WTC11 (cell line): Measurements from ENCODE around the gene MRC2. TPM values are rescaled to one million over a fixed set of nuclear protein-coding genes. Genes with fewer than 3 reads are reported as not detected.

Source experiments
- CREM ChIP-seq: sonication (generic); formaldehyde crosslinking; IDR thresholded peaks from 2 replicates; pipeline ENCODE4 v1.8.1; 2022; ENCODE audit warnings: mild to moderate bottlenecking, missing genetic modification reagents, moderate library complexity
- ESRRA ChIP-seq: sonication (generic); formaldehyde crosslinking; IDR thresholded peaks from 2 replicates; pipeline ENCODE4 v1.8.1; 2022; ENCODE audit warnings: mild to moderate bottlenecking, missing genetic modification reagents, borderline replicate concordance
- GABPB1 ChIP-seq: sonication (generic); formaldehyde crosslinking; IDR thresholded peaks from 2 replicates; pipeline ENCODE4 v1.8.1; 2023; ENCODE audit warnings: mild to moderate bottlenecking, missing genetic modification reagents
- MYBL2 ChIP-seq: sonication (generic); formaldehyde crosslinking; IDR thresholded peaks from 2 replicates; pipeline ENCODE4 v1.8.1; 2023; ENCODE audit warnings: mild to moderate bottlenecking, moderate library complexity, missing genetic modification reagents
- NFYB ChIP-seq: sonication (generic); formaldehyde crosslinking; conservative IDR thresholded peaks from 2 replicates; pipeline ENCODE4 v1.8.0; 2022; ENCODE audit warnings: low read depth, missing genetic modification reagents
- RELA ChIP-seq: sonication (generic); formaldehyde crosslinking; IDR thresholded peaks from 2 replicates; pipeline ENCODE4 v1.8.1; 2022; ENCODE audit warnings: missing genetic modification reagents, mild to moderate bottlenecking, borderline replicate concordance
- RORB ChIP-seq: fragments of 250-450 bp; sonication (Bioruptor Pico); IDR thresholded peaks from 2 replicates; pipeline ENCODE4 v1.9.0; 2021; ENCODE audit warnings: mild to moderate bottlenecking
- SP1 ChIP-seq: sonication (generic); formaldehyde crosslinking; conservative IDR thresholded peaks from 2 replicates; pipeline ENCODE4 v1.8.1; 2022; ENCODE audit warnings: missing genetic modification reagents
- ZNF232 ChIP-seq: sonication (generic); formaldehyde crosslinking; IDR thresholded peaks from 2 replicates; pipeline ENCODE4 v1.8.0; 2022; ENCODE audit warnings: mild to moderate bottlenecking, missing genetic modification reagents
- ZNF317 ChIP-seq: sonication (generic); formaldehyde crosslinking; IDR thresholded peaks from 2 replicates; pipeline ENCODE4 v1.8.1; 2023; ENCODE audit warnings: low read depth, mild to moderate bottlenecking, moderate library complexity, missing genetic modification reagents, borderline replicate concordance
- ZNF416 ChIP-seq: fragments of 250-450 bp; sonication (Bioruptor Pico); IDR thresholded peaks from 2 replicates; pipeline ENCODE4 v1.9.0; 2021; ENCODE audit warnings: mild to moderate bottlenecking, inconsistent platforms
- total RNA-seq: library from RNA; stranded (reverse); gene quantifications from 3 replicates; pipeline ENCODE4 v1.2.3, GENCODE V29; 2021
- TF ChIP-seq, protein P1 (sequence below): sonication (generic); formaldehyde crosslinking; IDR thresholded peaks from 2 replicates; pipeline ENCODE4 v1.8.1; 2022; ENCODE audit warnings: low read depth, mild to moderate bottlenecking, moderate library complexity, missing genetic modification reagents, borderline replicate concordance
- TF ChIP-seq, protein P2 (sequence below): sonication (generic); formaldehyde crosslinking; IDR thresholded peaks from 2 replicates; pipeline ENCODE4 v1.8.0; 2023; ENCODE audit warnings: missing genetic modification reagents, mild to moderate bottlenecking, borderline replicate concordance
- TF ChIP-seq, protein P3 (sequence below): sonication (generic); formaldehyde crosslinking; IDR thresholded peaks from 2 replicates; pipeline ENCODE4 v1.8.1; 2023; ENCODE audit warnings: mild to moderate bottlenecking, missing genetic modification reagents, moderate library complexity
- TF ChIP-seq, protein P4 (sequence below): sonication (generic); formaldehyde crosslinking; IDR thresholded peaks from 2 replicates; pipeline ENCODE4 v1.8.1; 2022; ENCODE audit warnings: mild to moderate bottlenecking, moderate library complexity, missing genetic modification reagents
- TF ChIP-seq, protein P5 (sequence below): sonication (generic); formaldehyde crosslinking; IDR thresholded peaks from 2 replicates; pipeline ENCODE4 v1.8.0; 2022; ENCODE audit warnings: mild to moderate bottlenecking, missing genetic modification reagents
- TF ChIP-seq, protein P6 (sequence below): fragments of 250-450 bp; sonication (Bioruptor Pico); IDR thresholded peaks from 2 replicates; pipeline ENCODE4 v1.8.0; 2021; ENCODE audit warnings: mild to moderate bottlenecking
- TF ChIP-seq, protein P7 (sequence below): fragments of 250-450 bp; sonication (Bioruptor Pico); IDR thresholded peaks from 2 replicates; pipeline ENCODE4 v1.9.0; 2021; ENCODE audit warnings: mild to moderate bottlenecking
- TF ChIP-seq, protein P8 (sequence below): sonication (generic); formaldehyde crosslinking; IDR thresholded peaks from 2 replicates; pipeline ENCODE4 v1.8.1; 2022; ENCODE audit warnings: mild to moderate bottlenecking, missing genetic modification reagents, moderate library complexity, borderline replicate concordance

Gene MRC2
- total RNA-seq, 1 experiment from 2014 or later = 35.3 TPM

DNA sequence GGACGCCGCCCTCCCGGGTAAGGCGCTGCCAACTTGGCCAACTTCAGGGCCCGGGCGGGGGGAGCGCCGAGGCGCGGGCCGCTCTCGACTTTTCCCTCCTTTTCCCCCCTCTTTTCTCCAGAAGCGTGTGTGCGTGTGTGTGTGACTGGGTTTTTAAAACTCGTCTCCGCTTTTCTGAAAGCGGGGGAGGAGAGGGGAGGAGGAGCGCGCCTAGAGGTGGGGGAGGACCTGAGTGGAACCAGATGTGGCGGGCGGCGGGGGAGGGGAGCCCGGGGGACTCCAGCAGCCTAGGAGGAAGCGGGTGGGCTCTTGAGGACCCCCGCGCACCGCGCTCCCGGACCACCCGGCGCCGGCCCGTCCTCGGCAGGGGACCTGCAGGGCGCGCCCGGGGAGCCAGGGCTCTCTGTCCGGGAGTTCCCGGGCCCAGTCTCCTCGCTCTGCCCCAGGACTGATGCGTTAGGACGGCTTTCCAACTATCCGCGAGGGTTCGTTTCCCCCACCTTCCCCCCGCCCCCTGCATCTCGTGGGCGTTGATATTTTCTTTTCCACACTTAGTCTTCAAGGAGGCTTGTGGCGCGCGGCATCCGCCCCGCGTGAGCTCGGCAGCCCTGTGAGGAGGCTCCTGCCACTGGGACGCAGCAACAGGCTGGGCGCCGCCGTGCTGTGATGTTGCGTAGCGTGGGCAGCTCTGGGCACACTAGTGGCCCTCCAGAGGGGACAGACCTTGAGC is 599 bp downstream of the MRC2 start (continued):
- TF ChIP-seq, protein P1, sequence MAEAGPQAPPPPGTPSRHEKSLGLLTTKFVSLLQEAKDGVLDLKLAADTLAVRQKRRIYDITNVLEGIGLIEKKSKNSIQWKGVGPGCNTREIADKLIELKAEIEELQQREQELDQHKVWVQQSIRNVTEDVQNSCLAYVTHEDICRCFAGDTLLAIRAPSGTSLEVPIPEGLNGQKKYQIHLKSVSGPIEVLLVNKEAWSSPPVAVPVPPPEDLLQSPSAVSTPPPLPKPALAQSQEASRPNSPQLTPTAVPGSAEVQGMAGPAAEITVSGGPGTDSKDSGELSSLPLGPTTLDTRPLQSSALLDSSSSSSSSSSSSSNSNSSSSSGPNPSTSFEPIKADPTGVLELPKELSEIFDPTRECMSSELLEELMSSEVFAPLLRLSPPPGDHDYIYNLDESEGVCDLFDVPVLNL = no peak
- TF ChIP-seq MYBL2 (CRISPR knock-in tag) (no peak), ZNF317 (0 out of 2 replicates have a peak, but pooled peaks have one; percentile 4), NFYB (no peak), ZNF232 (CRISPR knock-in tag) (no peak), ZNF416 (CRISPR knock-in tag) (no peak), GABPB1 (CRISPR knock-in tag) (no peak), RORB (CRISPR knock-in tag) (no peak), CREM (CRISPR knock-in tag) (no peak), ESRRA (CRISPR knock-in tag) (no peak), RELA (CRISPR knock-in tag) (no peak), SP1 (CRISPR knock-in tag) (no peak)
- TF ChIP-seq, protein P2, sequence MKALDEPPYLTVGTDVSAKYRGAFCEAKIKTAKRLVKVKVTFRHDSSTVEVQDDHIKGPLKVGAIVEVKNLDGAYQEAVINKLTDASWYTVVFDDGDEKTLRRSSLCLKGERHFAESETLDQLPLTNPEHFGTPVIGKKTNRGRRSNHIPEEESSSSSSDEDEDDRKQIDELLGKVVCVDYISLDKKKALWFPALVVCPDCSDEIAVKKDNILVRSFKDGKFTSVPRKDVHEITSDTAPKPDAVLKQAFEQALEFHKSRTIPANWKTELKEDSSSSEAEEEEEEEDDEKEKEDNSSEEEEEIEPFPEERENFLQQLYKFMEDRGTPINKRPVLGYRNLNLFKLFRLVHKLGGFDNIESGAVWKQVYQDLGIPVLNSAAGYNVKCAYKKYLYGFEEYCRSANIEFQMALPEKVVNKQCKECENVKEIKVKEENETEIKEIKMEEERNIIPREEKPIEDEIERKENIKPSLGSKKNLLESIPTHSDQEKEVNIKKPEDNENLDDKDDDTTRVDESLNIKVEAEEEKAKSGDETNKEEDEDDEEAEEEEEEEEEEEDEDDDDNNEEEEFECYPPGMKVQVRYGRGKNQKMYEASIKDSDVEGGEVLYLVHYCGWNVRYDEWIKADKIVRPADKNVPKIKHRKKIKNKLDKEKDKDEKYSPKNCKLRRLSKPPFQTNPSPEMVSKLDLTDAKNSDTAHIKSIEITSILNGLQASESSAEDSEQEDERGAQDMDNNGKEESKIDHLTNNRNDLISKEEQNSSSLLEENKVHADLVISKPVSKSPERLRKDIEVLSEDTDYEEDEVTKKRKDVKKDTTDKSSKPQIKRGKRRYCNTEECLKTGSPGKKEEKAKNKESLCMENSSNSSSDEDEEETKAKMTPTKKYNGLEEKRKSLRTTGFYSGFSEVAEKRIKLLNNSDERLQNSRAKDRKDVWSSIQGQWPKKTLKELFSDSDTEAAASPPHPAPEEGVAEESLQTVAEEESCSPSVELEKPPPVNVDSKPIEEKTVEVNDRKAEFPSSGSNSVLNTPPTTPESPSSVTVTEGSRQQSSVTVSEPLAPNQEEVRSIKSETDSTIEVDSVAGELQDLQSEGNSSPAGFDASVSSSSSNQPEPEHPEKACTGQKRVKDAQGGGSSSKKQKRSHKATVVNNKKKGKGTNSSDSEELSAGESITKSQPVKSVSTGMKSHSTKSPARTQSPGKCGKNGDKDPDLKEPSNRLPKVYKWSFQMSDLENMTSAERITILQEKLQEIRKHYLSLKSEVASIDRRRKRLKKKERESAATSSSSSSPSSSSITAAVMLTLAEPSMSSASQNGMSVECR (CRISPR knock-in tag) = no peak; the same call in 1 of the 2 replicates
- TF ChIP-seq, protein P3, sequence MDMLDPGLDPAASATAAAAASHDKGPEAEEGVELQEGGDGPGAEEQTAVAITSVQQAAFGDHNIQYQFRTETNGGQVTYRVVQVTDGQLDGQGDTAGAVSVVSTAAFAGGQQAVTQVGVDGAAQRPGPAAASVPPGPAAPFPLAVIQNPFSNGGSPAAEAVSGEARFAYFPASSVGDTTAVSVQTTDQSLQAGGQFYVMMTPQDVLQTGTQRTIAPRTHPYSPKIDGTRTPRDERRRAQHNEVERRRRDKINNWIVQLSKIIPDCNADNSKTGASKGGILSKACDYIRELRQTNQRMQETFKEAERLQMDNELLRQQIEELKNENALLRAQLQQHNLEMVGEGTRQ (CRISPR knock-in tag) = no peak
- TF ChIP-seq, protein P4, sequence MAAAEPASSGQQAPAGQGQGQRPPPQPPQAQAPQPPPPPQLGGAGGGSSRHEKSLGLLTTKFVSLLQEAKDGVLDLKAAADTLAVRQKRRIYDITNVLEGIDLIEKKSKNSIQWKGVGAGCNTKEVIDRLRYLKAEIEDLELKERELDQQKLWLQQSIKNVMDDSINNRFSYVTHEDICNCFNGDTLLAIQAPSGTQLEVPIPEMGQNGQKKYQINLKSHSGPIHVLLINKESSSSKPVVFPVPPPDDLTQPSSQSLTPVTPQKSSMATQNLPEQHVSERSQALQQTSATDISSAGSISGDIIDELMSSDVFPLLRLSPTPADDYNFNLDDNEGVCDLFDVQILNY (CRISPR knock-in tag) = 0 out of 2 replicates have a peak, but pooled peaks have one; percentile 22
- TF ChIP-seq, protein P5, sequence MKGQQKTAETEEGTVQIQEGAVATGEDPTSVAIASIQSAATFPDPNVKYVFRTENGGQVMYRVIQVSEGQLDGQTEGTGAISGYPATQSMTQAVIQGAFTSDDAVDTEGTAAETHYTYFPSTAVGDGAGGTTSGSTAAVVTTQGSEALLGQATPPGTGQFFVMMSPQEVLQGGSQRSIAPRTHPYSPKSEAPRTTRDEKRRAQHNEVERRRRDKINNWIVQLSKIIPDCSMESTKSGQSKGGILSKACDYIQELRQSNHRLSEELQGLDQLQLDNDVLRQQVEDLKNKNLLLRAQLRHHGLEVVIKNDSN (CRISPR knock-in tag) = no peak
- TF ChIP-seq, protein P6, sequence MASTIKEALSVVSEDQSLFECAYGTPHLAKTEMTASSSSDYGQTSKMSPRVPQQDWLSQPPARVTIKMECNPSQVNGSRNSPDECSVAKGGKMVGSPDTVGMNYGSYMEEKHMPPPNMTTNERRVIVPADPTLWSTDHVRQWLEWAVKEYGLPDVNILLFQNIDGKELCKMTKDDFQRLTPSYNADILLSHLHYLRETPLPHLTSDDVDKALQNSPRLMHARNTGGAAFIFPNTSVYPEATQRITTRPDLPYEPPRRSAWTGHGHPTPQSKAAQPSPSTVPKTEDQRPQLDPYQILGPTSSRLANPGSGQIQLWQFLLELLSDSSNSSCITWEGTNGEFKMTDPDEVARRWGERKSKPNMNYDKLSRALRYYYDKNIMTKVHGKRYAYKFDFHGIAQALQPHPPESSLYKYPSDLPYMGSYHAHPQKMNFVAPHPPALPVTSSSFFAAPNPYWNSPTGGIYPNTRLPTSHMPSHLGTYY (CRISPR knock-in tag) = no peak
- TF ChIP-seq, protein P7, sequence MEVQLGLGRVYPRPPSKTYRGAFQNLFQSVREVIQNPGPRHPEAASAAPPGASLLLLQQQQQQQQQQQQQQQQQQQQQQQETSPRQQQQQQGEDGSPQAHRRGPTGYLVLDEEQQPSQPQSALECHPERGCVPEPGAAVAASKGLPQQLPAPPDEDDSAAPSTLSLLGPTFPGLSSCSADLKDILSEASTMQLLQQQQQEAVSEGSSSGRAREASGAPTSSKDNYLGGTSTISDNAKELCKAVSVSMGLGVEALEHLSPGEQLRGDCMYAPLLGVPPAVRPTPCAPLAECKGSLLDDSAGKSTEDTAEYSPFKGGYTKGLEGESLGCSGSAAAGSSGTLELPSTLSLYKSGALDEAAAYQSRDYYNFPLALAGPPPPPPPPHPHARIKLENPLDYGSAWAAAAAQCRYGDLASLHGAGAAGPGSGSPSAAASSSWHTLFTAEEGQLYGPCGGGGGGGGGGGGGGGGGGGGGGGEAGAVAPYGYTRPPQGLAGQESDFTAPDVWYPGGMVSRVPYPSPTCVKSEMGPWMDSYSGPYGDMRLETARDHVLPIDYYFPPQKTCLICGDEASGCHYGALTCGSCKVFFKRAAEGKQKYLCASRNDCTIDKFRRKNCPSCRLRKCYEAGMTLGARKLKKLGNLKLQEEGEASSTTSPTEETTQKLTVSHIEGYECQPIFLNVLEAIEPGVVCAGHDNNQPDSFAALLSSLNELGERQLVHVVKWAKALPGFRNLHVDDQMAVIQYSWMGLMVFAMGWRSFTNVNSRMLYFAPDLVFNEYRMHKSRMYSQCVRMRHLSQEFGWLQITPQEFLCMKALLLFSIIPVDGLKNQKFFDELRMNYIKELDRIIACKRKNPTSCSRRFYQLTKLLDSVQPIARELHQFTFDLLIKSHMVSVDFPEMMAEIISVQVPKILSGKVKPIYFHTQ (CRISPR knock-in tag) = no peak
- TF ChIP-seq, protein P8, sequence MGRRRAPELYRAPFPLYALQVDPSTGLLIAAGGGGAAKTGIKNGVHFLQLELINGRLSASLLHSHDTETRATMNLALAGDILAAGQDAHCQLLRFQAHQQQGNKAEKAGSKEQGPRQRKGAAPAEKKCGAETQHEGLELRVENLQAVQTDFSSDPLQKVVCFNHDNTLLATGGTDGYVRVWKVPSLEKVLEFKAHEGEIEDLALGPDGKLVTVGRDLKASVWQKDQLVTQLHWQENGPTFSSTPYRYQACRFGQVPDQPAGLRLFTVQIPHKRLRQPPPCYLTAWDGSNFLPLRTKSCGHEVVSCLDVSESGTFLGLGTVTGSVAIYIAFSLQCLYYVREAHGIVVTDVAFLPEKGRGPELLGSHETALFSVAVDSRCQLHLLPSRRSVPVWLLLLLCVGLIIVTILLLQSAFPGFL = no peak
- TF ChIP-seq, all 79 proteins: peak for 5
